Ascending aorta (tissue), 2 donors: ENCODE measurements around the gene UTP25. TPM values are rescaled to one million over a fixed set of nuclear protein-coding genes. Genes with fewer than 3 reads are reported as not detected.

ENCODE experiments used
- DNase-seq, 2 donors: peaks; one replicate each; pipeline ENCODE4 v3.0.0-alpha.2; 2019; ENCODE audit warnings: low spot score in 2 of 2
- H3K27ac ChIP-seq, 2 donors: fragments of 200-600 bp; sonication (generic); one replicate each; pipeline ENCODE4 v1.5.1; 2016 to 2017; ENCODE audit warnings: mild to moderate bottlenecking in 1 of 2
- H3K27me3 ChIP-seq: fragments of 200-600 bp; sonication (generic); one replicate; pipeline ENCODE4 v1.5.1; 2017
- H3K36me3 ChIP-seq, 2 donors: fragments of 200-600 bp; sonication (generic); one replicate each; pipeline ENCODE4 v1.5.1; 2016
- H3K4me1 ChIP-seq, 2 donors: fragments of 200-600 bp; sonication (generic); one replicate each; pipeline ENCODE4 v1.5.1; 2016 to 2017; ENCODE audit warnings: mild to moderate bottlenecking in 1 of 2
- H3K4me3 ChIP-seq, 2 donors: fragments of 200-600 bp; sonication (generic); one replicate each; pipeline ENCODE4 v1.5.1; 2016 to 2017; ENCODE audit warnings: mild to moderate bottlenecking in 1 of 2
- H3K9me3 ChIP-seq, 2 donors: fragments of 200-600 bp; sonication (generic); one replicate each; pipeline ENCODE4 v1.5.1; 2016
- CTCF ChIP-seq, 3 experiments: fragments of 200-600 bp in 2 of 3; fragments of 450-650 bp in 1 of 3; sonication (generic) in 2 of 3; IDR thresholded peaks; one replicate each; pipeline ENCODE4 v1.5.1; 2016 to 2019; ENCODE audit warnings: antibody characterized with exemption in 3 of 3, mild to moderate bottlenecking in 1 of 3, moderate library complexity in 1 of 3
- intact Hi-C: fragments of 100-400 bp; cut with DNase I; formaldehyde crosslinking; loops from one replicate; pipeline ENCODE4 v1.15.1; 2023
- total RNA-seq: library from RNA; depleted of rRNA; stranded (reverse); fragments of >200 nt; gene quantifications from one replicate; pipeline ENCODE4 v1.1.0, GENCODE V29; 2016

UTP25 gene
- total RNA-seq, 1 donor from 2014 or later = 3.6 TPM

- Histone ChIP-seq H3K9me3 (no peaks in the 10 kb centered on the region), H3K4me1 (peaks cover 0 to 4% of the 10 kb centered on the region in 2 donors), H3K36me3 (no peaks in the 10 kb centered on the region), H3K27me3 (no peaks in the 10 kb centered on the region), H3K27ac (no peak overlapping the region), H3K4me3 (no peak overlapping the region)
- no peak for TF ChIP-seq CTCF (IDR thresholded peaks at IDR 0.05)
- intact Hi-C loops = no loop called here
- peak in 1 of 2 donors; percentile 24 for DNase-seq
Measured at GRCh38 chr1:209809611-209810010, 18.2 kb upstream of the UTP25 start.

GRCh38 chr1:209810783-209811182 is 17.0 kb upstream of the UTP25 start:
- DNase-seq = no peak
- peaks cover 0 to 3% of the 10 kb centered on the region in 2 donors for H3K4me1 ChIP-seq
- H3K27me3 ChIP-seq = no peaks in the 10 kb centered on the region
- no peak for TF ChIP-seq CTCF (IDR thresholded peaks at IDR 0.05)
- H3K4me3 ChIP-seq = no peak overlapping the region
- H3K9me3 ChIP-seq = no peaks in the 10 kb centered on the region
- no peak overlapping the region for H3K27ac ChIP-seq
- intact Hi-C loops = no loop called here
- no peaks in the 10 kb centered on the region for H3K36me3 ChIP-seq

- Histone ChIP-seq H3K27ac (no peak overlapping the region), H3K4me3 (no peak overlapping the region), H3K27me3 (no peaks in the 10 kb centered on the region), H3K9me3 (no peaks in the 10 kb centered on the region), H3K36me3 (no peaks in the 10 kb centered on the region), H3K4me1 (no peaks in the 10 kb centered on the region)
- intact Hi-C loops = no loop called here
- TF ChIP-seq CTCF (IDR thresholded peaks at IDR 0.05) = no peak
- no peak for DNase-seq
Measured at GRCh38 chr1:209813902-209814301, 13.9 kb upstream of the UTP25 start.

- no peaks in the 10 kb centered on the region for H3K9me3 ChIP-seq
- no peak overlapping the region for H3K4me3 ChIP-seq
- intact Hi-C loops = no loop called here
- no peaks in the 10 kb centered on the region for H3K36me3 ChIP-seq
- H3K27ac ChIP-seq = no peak overlapping the region
- TF ChIP-seq CTCF (IDR thresholded peaks at IDR 0.05) = no peak
- H3K4me1 ChIP-seq = no peaks in the 10 kb centered on the region
- H3K27me3 ChIP-seq = no peaks in the 10 kb centered on the region
- no peak for DNase-seq
Measured at GRCh38 chr1:209815490-209815889, 12.3 kb upstream of the UTP25 start.

- intact Hi-C loops = no loop called here
- Histone ChIP-seq H3K4me1 (no peaks in the 10 kb centered on the region), H3K4me3 (no peak overlapping the region), H3K27ac (no peak overlapping the region), H3K36me3 (no peaks in the 10 kb centered on the region), H3K27me3 (no peaks in the 10 kb centered on the region), H3K9me3 (no peaks in the 10 kb centered on the region)
- no peak for TF ChIP-seq CTCF (IDR thresholded peaks at IDR 0.05)
- no peak for DNase-seq
Measured at GRCh38 chr1:209815931-209816341, 11.8 kb upstream of the UTP25 start.

GRCh38 chr1:209816923-209817322 is 10.8 kb upstream of the UTP25 start:
- H3K27me3 ChIP-seq = no peaks in the 10 kb centered on the region
- intact Hi-C loops = no loop called here
- no peaks in the 10 kb centered on the region for H3K4me1 ChIP-seq
- no peak overlapping the region for H3K27ac ChIP-seq
- no peaks in the 10 kb centered on the region for H3K36me3 ChIP-seq
- TF ChIP-seq CTCF (IDR thresholded peaks at IDR 0.05) = no peak
- DNase-seq = no peak
- no peaks in the 10 kb centered on the region for H3K9me3 ChIP-seq
- H3K4me3 ChIP-seq = no peak overlapping the region
